Body of pancreas (tissue), 4 donors: Measurements from ENCODE around the gene IL37.

Source experiments
- POLR2A ChIP-seq, 3 donors: fragments of 450-650 bp; IDR thresholded peaks; one replicate each; pipeline ENCODE4 v1.6.1; 2016; ENCODE audit warnings: antibody characterized with exemption in 3 of 3, mild to moderate bottlenecking in 2 of 3
- TF ChIP-seq, protein P1 (sequence below), 7 experiments: fragments of 450-650 bp in 4 of 7; fragments of 200-600 bp in 3 of 7; sonication (generic) in 3 of 7; IDR thresholded peaks; one replicate each; pipeline ENCODE4 v1.5.1; 2016 to 2019; ENCODE audit warnings: antibody characterized with exemption in 7 of 7

DNA sequence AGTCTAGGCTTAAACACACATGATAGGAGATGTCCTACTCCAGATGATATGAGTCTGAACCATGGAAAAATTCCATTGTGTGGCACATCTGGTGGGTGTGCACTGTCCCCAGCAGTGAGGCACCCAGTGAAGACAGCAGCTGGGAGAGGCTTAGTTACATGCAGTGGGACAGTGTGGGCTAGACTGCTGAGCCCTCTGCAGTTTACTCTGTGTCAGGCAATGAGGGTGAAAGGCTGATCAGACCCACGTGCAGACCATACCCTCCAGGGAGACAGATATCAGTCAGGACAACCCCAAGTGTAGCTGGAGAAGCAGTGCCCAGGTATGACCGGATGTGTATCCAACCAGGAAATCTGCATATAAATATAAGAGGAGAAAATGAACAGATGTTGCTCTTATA is 13.4 kb downstream of the IL37 start:
- TF ChIP-seq, protein P1, sequence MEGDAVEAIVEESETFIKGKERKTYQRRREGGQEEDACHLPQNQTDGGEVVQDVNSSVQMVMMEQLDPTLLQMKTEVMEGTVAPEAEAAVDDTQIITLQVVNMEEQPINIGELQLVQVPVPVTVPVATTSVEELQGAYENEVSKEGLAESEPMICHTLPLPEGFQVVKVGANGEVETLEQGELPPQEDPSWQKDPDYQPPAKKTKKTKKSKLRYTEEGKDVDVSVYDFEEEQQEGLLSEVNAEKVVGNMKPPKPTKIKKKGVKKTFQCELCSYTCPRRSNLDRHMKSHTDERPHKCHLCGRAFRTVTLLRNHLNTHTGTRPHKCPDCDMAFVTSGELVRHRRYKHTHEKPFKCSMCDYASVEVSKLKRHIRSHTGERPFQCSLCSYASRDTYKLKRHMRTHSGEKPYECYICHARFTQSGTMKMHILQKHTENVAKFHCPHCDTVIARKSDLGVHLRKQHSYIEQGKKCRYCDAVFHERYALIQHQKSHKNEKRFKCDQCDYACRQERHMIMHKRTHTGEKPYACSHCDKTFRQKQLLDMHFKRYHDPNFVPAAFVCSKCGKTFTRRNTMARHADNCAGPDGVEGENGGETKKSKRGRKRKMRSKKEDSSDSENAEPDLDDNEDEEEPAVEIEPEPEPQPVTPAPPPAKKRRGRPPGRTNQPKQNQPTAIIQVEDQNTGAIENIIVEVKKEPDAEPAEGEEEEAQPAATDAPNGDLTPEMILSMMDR (IDR thresholded peaks at IDR 0.05) = no peak
- TF ChIP-seq POLR2A (IDR thresholded peaks at IDR 0.05) = no peak
